GM12892 (cell line): ENCODE data around the gene ETV3.

Experiments used
- POLR2A ChIP-seq: IDR thresholded peaks from 2 replicates; pipeline ENCODE4 v1.6.1; 2011; ENCODE audit warnings: low read depth, low read length, control low read depth
- POLR2AphosphoS5 ChIP-seq: IDR thresholded peaks from 2 replicates; pipeline ENCODE4 v1.6.1; 2011; ENCODE audit warnings: low read depth, low read length, control low read depth
- TAF1 ChIP-seq: IDR thresholded peaks from 2 replicates; pipeline ENCODE4 v1.6.1; 2011; ENCODE audit warnings: low read depth, mild to moderate bottlenecking, control low read depth, low read length, borderline replicate concordance

- TF ChIP-seq POLR2A (no peak), TAF1 (no peak), POLR2AphosphoS5 (no peak)
Observed at GRCh38 chr1:157176016-157176415, 37.8 kb upstream of the ETV3 start.
